Colonic mucosa (tissue), 4 donors: ENCODE results near the gene SMARCB1. TPM values are rescaled to one million over a fixed set of nuclear protein-coding genes. Genes with fewer than 3 reads are reported as not detected.

Source experiments
- DNase-seq: peaks from one replicate; pipeline ENCODE4 v3.0.0-alpha.2; 2020
- H3K27ac ChIP-seq: fragments of 200-600 bp; one replicate; pipeline ENCODE4 v1.8.0; 2021
- H3K27me3 ChIP-seq: fragments of 200-600 bp; one replicate; pipeline ENCODE4 v1.8.0; 2021
- H3K36me3 ChIP-seq: fragments of 200-600 bp; one replicate; pipeline ENCODE4 v1.8.0; 2021
- H3K4me1 ChIP-seq: fragments of 200-600 bp; one replicate; pipeline ENCODE4 v1.8.0; 2021; ENCODE audit warnings: mild to moderate bottlenecking
- H3K4me3 ChIP-seq: fragments of 200-600 bp; one replicate; pipeline ENCODE4 v1.8.0; 2021
- H3K9ac ChIP-seq, 2 donors: one replicate each; pipeline ENCODE4 v1.7.0; 2013; ENCODE audit warnings: control low read depth in 2 of 2, low read depth in 2 of 2, low read length in 2 of 2
- H3K9me3 ChIP-seq: fragments of 200-600 bp; one replicate; pipeline ENCODE4 v1.8.0; 2021
- CTCF ChIP-seq: fragments of 200-600 bp; IDR thresholded peaks from one replicate; pipeline ENCODE4 v1.8.0; 2022; ENCODE audit warnings: antibody characterized with exemption, mild to moderate bottlenecking
- intact Hi-C: fragments of 100-400 bp; cut with DNase I; formaldehyde crosslinking; loops from one replicate; pipeline ENCODE4 v1.14.1; 2022
- total RNA-seq, 2 donors: library from RNA; stranded (reverse); fragmentation: NEBNext Ultra II Directional in 1 of 2; extraction: Animal tissue kit (Norgen Biotek cat#: 25700) in 1 of 2; gene quantifications; one replicate each; pipeline ENCODE4 v1.2.1, GENCODE V29; 2021
- donor health status: healthy.
- donor health status: DM: no; HTN: no; CAD: no.
- donor health status: DM: no; HTN: no; CAD: no.

SMARCB1 gene
- total RNA-seq, 2 donors from 2014 or later, result 77.8 to 96.0 TPM

DNA sequence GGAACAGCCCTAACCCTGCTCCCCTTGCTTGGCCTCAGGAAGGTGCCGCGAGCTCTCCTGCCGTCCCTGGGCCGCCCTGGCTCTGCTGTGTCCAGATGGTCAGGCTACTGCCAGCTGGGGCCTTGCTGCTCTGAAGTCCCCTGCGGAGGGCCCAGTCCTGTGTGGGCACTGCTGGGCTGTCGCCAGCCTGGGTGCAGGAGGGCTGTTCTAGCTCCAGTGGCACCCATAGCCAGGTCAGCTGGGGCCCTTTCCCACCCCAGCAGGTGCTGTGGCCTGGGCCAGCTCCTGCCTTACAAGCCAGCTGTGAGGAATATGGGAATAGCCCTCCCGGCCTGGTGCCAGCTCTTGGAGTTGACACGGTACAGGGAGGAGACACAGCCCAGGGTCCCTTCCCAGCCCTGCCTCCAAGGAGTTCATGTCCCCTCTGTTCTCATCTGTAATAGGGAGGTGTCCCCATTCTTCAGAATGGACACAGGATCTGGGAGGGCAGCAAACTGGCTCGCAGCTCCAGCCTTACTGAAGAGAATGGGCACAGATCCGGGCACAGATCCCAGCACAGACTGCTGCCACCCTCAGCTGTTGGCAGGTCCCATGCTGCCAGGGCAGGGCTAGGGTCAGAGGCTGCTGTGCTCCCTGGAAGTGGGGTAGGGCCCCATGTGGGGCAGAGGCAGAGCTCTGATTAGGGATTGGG is 48.2 kb downstream of the SMARCB1 start:
- DNase-seq, result no peak
- H3K9ac ChIP-seq, result no peak overlapping the region
- no peaks in the 10 kb centered on the region for H3K4me1 ChIP-seq
- H3K36me3 ChIP-seq, result no peaks in the 10 kb centered on the region
- H3K9me3 ChIP-seq, result no peaks in the 10 kb centered on the region
- no peak overlapping the region for H3K27ac ChIP-seq
- no peaks in the 10 kb centered on the region for H3K27me3 ChIP-seq
- no peak for TF ChIP-seq CTCF
- H3K4me3 ChIP-seq, result no peak overlapping the region
- intact Hi-C loops, result no loop called here

- H3K27ac ChIP-seq, result no peak overlapping the region
- no peak for TF ChIP-seq CTCF
- H3K9me3 ChIP-seq, result no peaks in the 10 kb centered on the region
- H3K9ac ChIP-seq, result no peak overlapping the region
- H3K36me3 ChIP-seq, result no peaks in the 10 kb centered on the region
- H3K4me3 ChIP-seq, result no peak overlapping the region
- no peak for DNase-seq
- H3K27me3 ChIP-seq, result no peaks in the 10 kb centered on the region
- intact Hi-C loops, result no loop called here
- H3K4me1 ChIP-seq, result no peaks in the 10 kb centered on the region
Observed at GRCh38 chr22:23835484-23836144, 48.8 kb downstream of the SMARCB1 start.

- no peaks in the 10 kb centered on the region for H3K36me3 ChIP-seq
- H3K9me3 ChIP-seq, result no peaks in the 10 kb centered on the region
- no peak for DNase-seq
- no peak overlapping the region for H3K9ac ChIP-seq
- intact Hi-C loops, result no loop called here
- no peaks in the 10 kb centered on the region for H3K27me3 ChIP-seq
- H3K4me3 ChIP-seq, result no peak overlapping the region
- TF ChIP-seq CTCF, result no peak
- no peaks in the 10 kb centered on the region for H3K4me1 ChIP-seq
- H3K27ac ChIP-seq, result no peak overlapping the region
Observed at GRCh38 chr22:23836281-23836680, 49.5 kb downstream of the SMARCB1 start.

- Histone ChIP-seq H3K36me3 (no peaks in the 10 kb centered on the region), H3K9me3 (no peaks in the 10 kb centered on the region), H3K4me3 (no peak overlapping the region), H3K27ac (no peak overlapping the region), H3K27me3 (no peaks in the 10 kb centered on the region), H3K4me1 (no peaks in the 10 kb centered on the region), H3K9ac (no peak overlapping the region)
- intact Hi-C loops, result no loop called here
- TF ChIP-seq CTCF, result no peak
- no peak for DNase-seq
Observed at GRCh38 chr22:23836692-23837495, 50.1 kb downstream of the SMARCB1 start.

- H3K36me3 ChIP-seq, result no peaks in the 10 kb centered on the region
- no peak overlapping the region for H3K4me3 ChIP-seq
- no peak for DNase-seq
- H3K27me3 ChIP-seq, result no peaks in the 10 kb centered on the region
- no peak overlapping the region for H3K9ac ChIP-seq
- no peak for TF ChIP-seq CTCF
- H3K4me1 ChIP-seq, result no peaks in the 10 kb centered on the region
- intact Hi-C loops, result no loop called here
- no peak overlapping the region for H3K27ac ChIP-seq
- no peaks in the 10 kb centered on the region for H3K9me3 ChIP-seq
Observed at GRCh38 chr22:23837496-23837859, 50.7 kb downstream of the SMARCB1 start.
